Activated T-helper 1 cell treated with Interleukin-2 at 50 U/mL for 16 hours (primary cell): ENCODE data around the gene SPDYE4.

Source experiments
- DNase-seq: peaks from one replicate; pipeline ENCODE4 v3.0.0-alpha.2; 2020; ENCODE audit warnings: low read depth

SPDYE4 gene

GRCh38 chr17:8741366-8741765 lies 17.0 kb downstream of the SPDYE4 start:
- DNase-seq: no peak

- peak; percentile 35 for DNase-seq
Observed at GRCh38 chr17:8740486-8740885, 17.9 kb downstream of the SPDYE4 start.

GRCh38 chr17:8739097-8739496 lies 19.2 kb downstream of the SPDYE4 start:
- no peak for DNase-seq

- no peak for DNase-seq
Observed at GRCh38 chr17:8736796-8737195, 21.6 kb downstream of the SPDYE4 start.

GRCh38 chr17:8736362-8736761 lies 22.0 kb downstream of the SPDYE4 start:
- no peak for DNase-seq

- no peak for DNase-seq
Observed at GRCh38 chr17:8735336-8735939, 22.9 kb downstream of the SPDYE4 start.

- no peak for DNase-seq
Observed at GRCh38 chr17:8734876-8735275, 23.5 kb downstream of the SPDYE4 start.

GRCh38 chr17:8732406-8733085 lies 25.8 kb downstream of the SPDYE4 start:
- no peak for DNase-seq

GRCh38 chr17:8729860-8730259 lies 28.5 kb downstream of the SPDYE4 start:
- DNase-seq: no peak

GRCh38 chr17:8729421-8729820 lies 28.9 kb downstream of the SPDYE4 start:
- DNase-seq: no peak

- no peak for DNase-seq
Observed at GRCh38 chr17:8728971-8729370, 29.4 kb downstream of the SPDYE4 start.

- no peak for DNase-seq
Observed at GRCh38 chr17:8728251-8728938, 30.0 kb downstream of the SPDYE4 start.

- DNase-seq: no peak
Observed at GRCh38 chr17:8726941-8727555, 31.3 kb downstream of the SPDYE4 start.

- no peak for DNase-seq
Observed at GRCh38 chr17:8725881-8726876, 32.2 kb downstream of the SPDYE4 start.

- no peak for DNase-seq
Observed at GRCh38 chr17:8724451-8724850, 33.9 kb downstream of the SPDYE4 start.

- DNase-seq: no peak
Observed at GRCh38 chr17:8720596-8720995, 37.8 kb downstream of the SPDYE4 start.

- DNase-seq: no peak
Observed at GRCh38 chr17:8719291-8720246, 38.8 kb downstream of the SPDYE4 start.

- no peak for DNase-seq
Observed at GRCh38 chr17:8718001-8718563, 40.3 kb downstream of the SPDYE4 start.

- no peak for DNase-seq
Observed at GRCh38 chr17:8713878-8714277, 44.5 kb downstream of the SPDYE4 start.

GRCh38 chr17:8713315-8713714 lies 45.0 kb downstream of the SPDYE4 start:
- no peak for DNase-seq
